ENCODE measurements around the gene CAMK2G.
"Not testable (repeated sequence)": the region's sequence is repeated elsewhere in the genome, so short reads cannot be mapped to it uniquely, and the experiment has no call there.

CAMK2G gene

GRCh38 chr10:73902351-73902750, 28.0 kb upstream of the CAMK2G start:
- no peak for DNase-seq (ENCODE audit: low read depth in 2 of 2)

DNA sequence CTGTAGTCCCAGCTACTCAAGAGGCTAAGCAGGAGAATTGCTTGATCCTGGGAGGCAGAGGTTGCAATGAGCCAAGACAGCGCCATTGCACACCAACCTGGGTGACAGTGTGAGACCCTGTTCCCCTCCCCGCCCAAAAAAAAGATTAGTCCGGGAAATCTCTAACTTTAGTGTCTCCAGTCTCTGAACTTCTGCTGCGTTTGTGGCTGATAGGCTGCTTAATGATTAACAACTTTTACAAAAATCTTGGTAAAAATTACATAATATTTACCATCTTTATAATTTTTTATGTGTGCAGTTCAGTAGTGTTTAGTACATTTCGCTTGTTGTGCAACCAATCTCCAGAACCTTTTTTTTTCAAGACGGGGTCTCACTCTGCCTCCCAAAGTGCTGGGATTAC, 26.9 kb upstream of the CAMK2G start:
- no peak for DNase-seq (ENCODE audit: low read depth in 2 of 2)

DNA sequence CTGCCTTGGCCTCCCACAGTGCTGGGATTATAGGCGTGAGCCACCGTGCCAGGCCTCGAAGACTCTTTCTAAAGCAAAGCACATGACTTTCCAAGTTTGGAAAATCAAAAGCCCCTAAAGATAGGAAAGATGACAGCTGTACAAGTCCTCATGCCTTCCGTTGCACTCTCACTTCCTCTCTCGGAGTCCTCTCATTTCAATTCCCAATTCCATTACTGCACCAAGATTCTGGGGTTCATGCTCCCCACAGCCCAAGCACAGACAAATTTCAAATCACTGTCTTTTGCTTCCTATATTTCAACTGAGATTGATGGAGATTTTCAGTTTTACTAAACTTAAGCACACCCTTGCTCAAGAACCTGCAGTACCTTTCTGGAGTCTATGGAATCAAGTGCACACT, 25.7 kb upstream of the CAMK2G start:
- DNase-seq (ENCODE audit: low read depth in 2 of 2): no peak

GRCh38 chr10:73899423-73899822, 25.1 kb upstream of the CAMK2G start:
- DNase-seq (ENCODE audit: low read depth in 2 of 2): no peak

GRCh38 chr10:73898730-73899410, 24.5 kb upstream of the CAMK2G start:
- no peak for DNase-seq (ENCODE audit: low read depth in 2 of 2)

DNA sequence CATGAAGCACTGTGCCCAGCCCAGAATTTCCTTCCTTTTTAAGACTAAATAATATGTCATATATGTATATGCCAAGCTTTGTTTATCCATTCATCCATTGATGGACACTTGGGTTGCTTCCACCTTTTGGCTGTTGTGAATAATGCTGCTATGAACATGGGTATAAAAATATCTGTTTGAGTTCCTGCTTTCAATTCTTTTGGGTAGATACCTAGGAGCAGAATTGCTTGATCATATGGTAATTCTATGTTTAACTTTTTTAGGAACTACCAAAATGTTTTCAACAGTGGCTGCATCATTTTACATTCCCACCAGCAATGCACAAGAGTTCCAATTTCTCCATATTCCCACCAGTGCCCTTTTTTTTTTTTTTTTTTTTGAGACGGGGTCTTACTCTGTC, 23.3 kb upstream of the CAMK2G start:
- DNase-seq (ENCODE audit: low read depth in 2 of 2): no peak

DNA sequence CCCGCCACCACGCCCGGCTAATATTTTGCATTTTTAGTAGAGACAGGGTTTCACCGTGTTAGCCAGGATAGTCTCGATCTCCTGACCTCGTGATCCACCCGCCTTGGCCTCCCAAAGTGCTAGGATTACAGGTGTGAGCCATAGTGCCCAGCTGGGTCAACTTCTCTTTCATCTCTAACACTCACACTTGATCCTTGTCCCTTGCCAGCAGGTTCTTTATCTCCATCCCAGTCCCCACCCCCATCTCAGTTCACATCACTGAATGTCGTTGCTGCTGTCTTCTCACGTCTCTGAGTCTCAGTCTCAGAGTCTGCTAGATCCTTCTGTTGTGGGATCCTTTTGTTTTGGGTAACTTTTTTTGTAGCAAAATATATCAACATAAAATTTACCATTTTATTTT, 21.0 kb upstream of the CAMK2G start:
- DNase-seq (ENCODE audit: low read depth in 2 of 2): not testable (repeated sequence)

GRCh38 chr10:73894245-73894971, 20.1 kb upstream of the CAMK2G start:
- DNase-seq (ENCODE audit: low read depth in 2 of 2): no peak

- no peak for DNase-seq (ENCODE audit: low read depth in 2 of 2)
Measured at GRCh38 chr10:73893426-73893825, 19.1 kb upstream of the CAMK2G start.

DNA sequence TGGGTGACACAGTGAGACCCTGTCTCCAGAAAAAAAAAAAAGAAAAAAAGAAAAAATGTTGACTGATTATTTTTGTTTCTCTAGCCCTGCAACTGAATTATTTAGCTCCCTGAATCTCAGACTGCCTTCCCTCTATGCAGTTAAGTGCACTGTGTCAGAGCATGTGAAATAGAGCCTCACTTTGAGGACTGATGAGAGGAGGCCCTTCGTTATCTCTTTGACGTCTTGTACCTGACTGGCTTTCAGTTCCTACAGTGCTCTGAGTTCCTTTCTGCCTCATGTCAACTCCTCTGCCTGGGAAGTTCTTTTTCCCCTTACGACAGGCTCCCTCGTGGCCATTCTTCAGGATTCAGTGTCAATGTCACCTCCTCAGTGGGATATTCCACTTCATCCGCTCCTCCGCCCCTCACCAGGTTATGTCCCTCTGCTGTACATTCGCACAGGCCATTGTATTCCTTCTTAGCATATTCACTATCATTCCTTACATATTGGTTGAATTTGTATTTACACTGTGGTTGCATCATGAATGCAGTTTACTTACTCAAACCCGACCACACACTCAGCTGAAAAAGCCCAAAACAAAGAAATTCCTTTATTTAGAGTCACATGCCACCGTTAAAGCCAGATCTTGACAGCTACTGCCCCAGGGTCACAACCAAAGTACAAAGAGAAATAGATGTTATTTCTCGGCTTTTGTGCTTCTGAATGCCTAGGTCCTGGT, 18.1 kb upstream of the CAMK2G start:
- no peak for DNase-seq (ENCODE audit: low read depth in 2 of 2)

DNA sequence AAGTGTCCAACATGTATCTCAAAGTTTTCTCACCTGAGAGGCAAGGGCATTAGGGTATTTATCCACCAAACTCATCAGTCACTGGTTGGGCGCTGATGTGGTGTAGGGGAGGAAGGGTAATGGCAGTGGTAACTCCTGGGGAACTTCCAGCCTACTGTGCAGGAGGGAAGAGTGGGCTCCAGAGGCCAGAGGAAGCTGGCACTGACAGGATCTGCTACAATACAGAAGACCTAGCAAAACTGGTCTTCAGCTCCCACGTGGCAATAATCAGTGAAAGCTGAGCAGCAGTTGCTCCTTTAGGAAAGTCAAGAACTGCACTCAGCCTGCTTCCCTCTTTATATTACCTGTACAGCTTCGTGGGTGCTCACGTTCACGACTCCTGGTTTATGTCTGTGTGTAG, 17.2 kb upstream of the CAMK2G start:
- DNase-seq (ENCODE audit: low read depth in 2 of 2): no peak

DNA sequence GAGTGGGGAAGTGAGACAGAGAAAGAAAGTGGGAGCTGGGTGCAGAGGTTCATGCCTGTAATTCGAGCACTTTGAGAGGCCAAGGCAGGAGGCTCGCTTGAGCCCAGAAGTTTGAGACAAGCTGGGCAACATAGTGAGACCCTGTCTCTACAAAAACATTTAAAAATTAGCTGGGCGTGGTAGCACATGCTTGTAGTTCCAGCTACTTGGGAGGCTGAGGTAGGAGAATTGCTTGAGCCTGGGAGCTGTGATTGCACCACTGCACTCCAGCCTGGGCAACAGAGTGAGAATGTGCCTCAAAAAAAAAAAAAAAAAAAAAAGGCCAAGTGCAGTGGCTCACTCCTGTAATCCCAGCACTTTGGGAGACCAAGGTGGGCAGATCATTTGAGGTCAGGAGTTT, 16.5 kb upstream of the CAMK2G start:
- DNase-seq (ENCODE audit: low read depth in 2 of 2): not testable (repeated sequence)

GRCh38 chr10:73890261-73890660, 15.9 kb upstream of the CAMK2G start:
- DNase-seq (ENCODE audit: low read depth in 2 of 2): no peak

DNA sequence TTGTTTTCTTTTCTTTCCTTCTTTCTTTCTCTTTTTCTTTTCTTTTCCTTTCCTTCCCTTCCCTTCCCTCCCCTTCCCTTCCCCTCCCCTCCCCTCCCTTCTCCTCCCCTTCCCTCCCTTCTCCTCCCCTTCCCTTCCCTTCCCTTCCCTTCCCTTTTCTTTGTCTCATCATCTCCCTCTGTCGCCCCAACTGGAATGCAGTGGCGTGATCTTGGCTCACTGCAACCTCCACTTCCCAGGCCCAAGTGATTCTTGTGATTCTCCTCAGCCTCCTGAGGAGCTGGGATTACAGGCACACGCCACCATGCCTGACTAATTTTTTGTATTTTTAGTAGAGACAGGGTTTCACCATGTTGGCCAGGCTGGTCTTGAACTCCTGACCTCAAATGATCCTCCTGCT, 15.1 kb upstream of the CAMK2G start:
- not testable (repeated sequence) for DNase-seq (ENCODE audit: low read depth in 2 of 2)

GRCh38 chr10:73889014-73889413, 14.7 kb upstream of the CAMK2G start:
- DNase-seq (ENCODE audit: low read depth in 2 of 2): no peak

DNA sequence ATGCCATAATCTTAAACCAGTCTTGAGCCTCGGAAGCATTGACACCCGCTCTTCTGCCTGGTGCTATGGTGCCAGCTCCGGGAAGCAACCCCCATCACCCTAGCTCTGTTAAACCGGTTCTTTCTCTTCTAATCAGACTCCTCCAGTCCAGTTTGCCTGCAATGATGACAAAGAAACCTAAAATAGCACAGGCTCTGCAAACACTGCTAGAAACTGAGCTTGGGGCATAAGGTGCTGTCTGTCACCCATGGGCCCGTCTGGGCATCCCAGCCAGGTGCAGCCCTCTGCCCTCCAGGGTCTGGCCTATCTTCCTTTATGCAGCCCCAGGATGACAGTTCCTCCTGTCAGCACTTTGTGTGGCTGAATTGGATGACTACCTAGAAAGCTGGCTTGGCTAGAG, 14.2 kb upstream of the CAMK2G start:
- DNase-seq (ENCODE audit: low read depth in 2 of 2): no peak

DNA sequence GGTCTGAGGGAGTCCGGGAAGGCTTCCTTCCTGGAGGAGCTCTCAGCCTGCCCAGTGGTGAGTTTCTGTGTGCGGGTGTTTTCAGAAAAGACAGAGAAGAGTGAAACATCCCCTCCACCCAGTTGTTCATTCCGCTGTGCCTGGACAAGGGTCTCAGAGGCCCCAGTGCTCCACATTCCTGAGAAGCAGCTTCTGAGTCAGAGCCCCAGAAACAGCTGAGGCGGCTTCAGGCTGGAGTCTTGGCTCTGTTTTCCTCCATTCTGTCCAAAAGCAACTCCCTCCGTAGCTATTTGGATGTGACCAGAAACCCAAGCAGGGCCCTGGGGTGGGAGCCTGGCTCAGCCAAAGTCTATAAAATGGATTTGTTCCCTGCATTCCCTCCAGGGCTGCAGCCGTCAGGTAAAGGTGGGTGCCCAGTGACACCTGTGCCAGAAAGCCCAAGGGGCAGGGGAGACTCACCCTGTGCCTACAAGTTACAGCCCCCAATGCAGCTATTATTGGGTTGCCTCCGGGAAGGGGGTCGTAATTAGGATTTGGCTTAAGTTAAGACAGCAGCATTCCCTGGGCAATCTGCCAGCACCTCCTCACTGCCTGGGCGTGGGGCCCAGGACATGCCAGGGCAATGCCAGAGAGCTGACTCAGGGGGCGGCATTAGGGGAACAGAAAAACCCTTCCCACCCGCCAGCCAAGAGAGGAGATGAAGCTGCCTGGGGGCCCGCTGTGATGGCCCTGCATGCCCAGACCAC, 13.1 kb upstream of the CAMK2G start:
- DNase-seq (ENCODE audit: low read depth in 2 of 2): no peak

GRCh38 chr10:73886661-73887293, 12.4 kb upstream of the CAMK2G start:
- DNase-seq (ENCODE audit: low read depth in 2 of 2): no peak

DNA sequence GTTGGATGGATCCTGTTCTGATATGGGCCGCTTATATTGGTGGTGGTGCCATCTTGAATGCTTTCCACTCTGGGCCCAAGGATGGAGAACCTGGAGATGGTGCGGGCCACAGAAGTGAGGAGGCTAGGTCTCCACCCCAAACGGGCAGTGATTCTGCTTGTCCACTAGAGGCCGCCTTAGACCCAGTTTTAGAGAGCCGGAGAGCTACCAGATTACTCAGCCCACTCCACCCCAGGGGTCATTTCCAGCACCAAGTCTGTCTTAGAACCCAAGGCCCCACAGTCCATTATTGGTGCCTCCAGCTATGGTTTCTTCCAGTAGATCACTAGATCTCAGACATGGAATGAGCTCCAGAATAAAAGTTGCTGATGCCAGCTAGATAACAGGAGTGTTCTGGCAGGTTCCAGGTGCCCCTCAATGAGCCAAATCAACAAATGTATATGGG, 11.8 kb upstream of the CAMK2G start:
- no peak for DNase-seq (ENCODE audit: low read depth in 2 of 2)

GRCh38 chr10:73884017-73884416, 9.7 kb upstream of the CAMK2G start:
- DNase-seq (ENCODE audit: low read depth in 2 of 2): no peak

GRCh38 chr10:73881221-73881919, 7.0 kb upstream of the CAMK2G start:
- no peak for DNase-seq (ENCODE audit: low read depth in 2 of 2)
